H1 (cell line): ENCODE results near the gene HAO1. TPM values are rescaled to one million over a fixed set of nuclear protein-coding genes. Genes with fewer than 3 reads are reported as not detected.

ENCODE experiments used
- CTCF ChIA-PET: fragments of 300-600 bp; sonication (Branson Sonifier 250); formaldehyde crosslinking; loops from one replicate; lab custom pipeline; 2021; ENCODE audit not compliant: partially characterized antibody; lab: Charles Lee
- POLR2A ChIA-PET: fragments of 300-600 bp; sonication (Branson Sonifier 250); formaldehyde crosslinking; loops from one replicate; lab custom pipeline; 2021; ENCODE audit warnings: inconsistent platforms; ENCODE audit not compliant: partially characterized antibody; lab: Charles Lee
- DNase-seq, 2 experiments: peaks; one replicate each; pipeline versions ENCODE4 v3.0.0 to v3.0.0-alpha.2; 2010 to 2022; ENCODE audit warnings: low spot score in 2 of 2, low read depth in 1 of 2, mixed read lengths in 1 of 2
- FAIRE-seq: peaks from 2 replicates; lab custom pipeline; 2011; peaks lifted over from hg19 to GRCh38; lab: Jason Lieb, UNC
- H2AFZ ChIP-seq: 2 replicates; pipeline ENCODE4 v1.8.1; 2012; ENCODE audit warnings: low read length, inconsistent platforms
- H2AK5ac ChIP-seq: 2 replicates; pipeline ENCODE4 v1.6.1; 2013; ENCODE audit warnings: low read depth, low read length
- H2BK120ac ChIP-seq: replicated peaks from 2 replicates; pipeline ENCODE3; 2013; ENCODE audit warnings: low read depth, low read length, inconsistent platforms
- H2BK12ac ChIP-seq: 2 replicates; pipeline ENCODE4 v1.6.1; 2013; ENCODE audit warnings: low read depth, low read length
- H2BK15ac ChIP-seq: 2 replicates; pipeline ENCODE4 v1.6.1; 2013; ENCODE audit warnings: low read length
- H2BK20ac ChIP-seq: 2 replicates; pipeline ENCODE4 v1.6.1; 2013; ENCODE audit warnings: low read length
- H2BK5ac ChIP-seq: 2 replicates; pipeline ENCODE4 v1.6.1; 2013; ENCODE audit warnings: low read depth, low read length
- H3K14ac ChIP-seq: 2 replicates; pipeline ENCODE4 v1.6.1; 2013; ENCODE audit warnings: inconsistent platforms; ENCODE audit not compliant: insufficient read length
- H3K18ac ChIP-seq: 2 replicates; pipeline ENCODE4 v1.6.1; 2013; ENCODE audit warnings: low read length; ENCODE audit errors: extremely low read depth
- H3K23ac ChIP-seq: 2 replicates; pipeline ENCODE4 v1.6.1; 2013; ENCODE audit warnings: inconsistent platforms; ENCODE audit not compliant: insufficient read length
- H3K23me2 ChIP-seq: 2 replicates; pipeline ENCODE4 v1.6.1; 2013; ENCODE audit warnings: low read depth, low read length
- H3K27ac ChIP-seq: 2 replicates; pipeline ENCODE4 v1.6.1; 2011; ENCODE audit warnings: low read depth, low read length, inconsistent platforms
- H3K27me3 ChIP-seq, 4 experiments: replicated peaks in 1 of 4; 1 replicate in 1 of 4; 2 replicates in 3 of 4; pipeline versions ENCODE4 v1.6.1 to v1.8.1; 2011 to 2013; ENCODE audit warnings: low read length in 3 of 4, mild to moderate bottlenecking in 3 of 4, inconsistent platforms in 2 of 4, mixed read lengths in 2 of 4, moderate library complexity in 1 of 4; ENCODE audit not compliant: control insufficient read depth in 3 of 4, insufficient read depth in 3 of 4; ENCODE audit errors: extremely low read depth in 1 of 4
- H3K36me3 ChIP-seq, 4 experiments: 2 replicates each; pipeline versions ENCODE4 v1.6.1 to v1.8.1; 2011 to 2013; ENCODE audit warnings: mild to moderate bottlenecking in 4 of 4, low read length in 3 of 4, moderate library complexity in 2 of 4, control low read depth in 1 of 4, inconsistent platforms in 1 of 4; ENCODE audit not compliant: insufficient read depth in 4 of 4, control insufficient read depth in 2 of 4
- H3K4ac ChIP-seq: replicated peaks from 2 replicates; pipeline ENCODE3; 2013; ENCODE audit warnings: low read length, low read depth, mixed read lengths, inconsistent platforms; ENCODE audit not compliant: insufficient read length
- H3K4me1 ChIP-seq, 4 experiments: replicated peaks in 1 of 4; 1 replicate in 1 of 4; 2 replicates in 3 of 4; pipeline versions ENCODE4 v1.6.1 to v1.8.1; 2011 to 2013; ENCODE audit warnings: low read length in 3 of 4, inconsistent platforms in 2 of 4, mixed read lengths in 1 of 4; ENCODE audit not compliant: insufficient read depth in 4 of 4, control insufficient read depth in 3 of 4
- H3K4me2 ChIP-seq, 2 experiments: 2 replicates each; pipeline versions ENCODE4 v1.6.1 to v1.8.1; 2011 to 2013; ENCODE audit warnings: low read depth in 2 of 2, low read length in 2 of 2, control low read depth in 1 of 2, inconsistent platforms in 1 of 2, mild to moderate bottlenecking in 1 of 2; ENCODE audit not compliant: insufficient read depth in 1 of 2
- H3K4me3 ChIP-seq, 4 experiments: fragments of 200-600, 300-600 bp in 1 of 4; sonication (generic), shearing (Covaris generic), sonication (Bioruptor Twin) in 1 of 4; 2 replicates each; pipeline versions ENCODE4 v1.5.1 to v1.8.1; 2011 to 2016; ENCODE audit warnings: low read length in 4 of 4, low read depth in 3 of 4, control low read depth in 2 of 4, inconsistent platforms in 2 of 4, mild to moderate bottlenecking in 2 of 4, mixed read lengths in 1 of 4, moderate library complexity in 1 of 4; ENCODE audit not compliant: insufficient read depth in 2 of 4; ENCODE audit errors: extremely low read depth in 1 of 4
- H3K56ac ChIP-seq: replicated peaks from 2 replicates; pipeline ENCODE3; 2013; ENCODE audit warnings: low read depth, mild to moderate bottlenecking, mixed read lengths, low read length, inconsistent platforms; ENCODE audit not compliant: insufficient read length
- H3K79me1 ChIP-seq: 2 replicates; pipeline ENCODE4 v1.6.1; 2013; ENCODE audit warnings: low read depth, low read length, control low read depth
- H3K79me2 ChIP-seq, 2 experiments: 2 replicates each; pipeline versions ENCODE4 v1.6.1 to v1.8.1; 2012 to 2013; ENCODE audit warnings: low read length in 2 of 2, mild to moderate bottlenecking in 2 of 2, inconsistent platforms in 1 of 2; ENCODE audit not compliant: insufficient read depth in 2 of 2, control insufficient read depth in 1 of 2
- H3K9ac ChIP-seq, 4 experiments: replicated peaks in 1 of 4; 1 replicate in 1 of 4; 2 replicates in 3 of 4; pipeline versions ENCODE4 v1.6.1 to v1.8.1; 2011 to 2013; ENCODE audit warnings: low read depth in 3 of 4, low read length in 3 of 4, control low read depth in 2 of 4, mild to moderate bottlenecking in 2 of 4, moderate library complexity in 2 of 4, inconsistent platforms in 1 of 4; ENCODE audit errors: extremely low read depth in 1 of 4
- H3K9me3 ChIP-seq, 2 experiments: 2 replicates each; pipeline versions ENCODE4 v1.6.1 to v1.8.1; 2012 to 2013; ENCODE audit warnings: mild to moderate bottlenecking in 2 of 2, moderate library complexity in 2 of 2, control low read depth in 1 of 2, inconsistent platforms in 1 of 2, low read depth in 1 of 2, low read length in 1 of 2, mixed read lengths in 1 of 2; ENCODE audit not compliant: insufficient read depth in 2 of 2
- H4K20me1 ChIP-seq, 2 experiments: replicated peaks in 1 of 2; 2 replicates each; pipeline versions ENCODE3 to v1.8.1; 2011 to 2013; ENCODE audit warnings: inconsistent platforms in 2 of 2, low read length in 2 of 2, mild to moderate bottlenecking in 1 of 2; ENCODE audit not compliant: insufficient read depth in 2 of 2, control insufficient read depth in 1 of 2
- H4K5ac ChIP-seq: 2 replicates; pipeline ENCODE4 v1.6.1; 2013; ENCODE audit warnings: low read length, low read depth, mixed read lengths, inconsistent platforms; ENCODE audit not compliant: insufficient read length
- H4K8ac ChIP-seq: 2 replicates; pipeline ENCODE4 v1.8.0; 2013; ENCODE audit warnings: mild to moderate bottlenecking, moderate library complexity, low read length, inconsistent platforms; ENCODE audit not compliant: insufficient read depth; ENCODE audit errors: extremely low read depth
- H4K91ac ChIP-seq: replicated peaks from 2 replicates; pipeline ENCODE3; 2013; ENCODE audit warnings: low read length, mixed read lengths, inconsistent platforms; ENCODE audit not compliant: insufficient read length
- BRCA1 ChIP-seq: IDR thresholded peaks from 2 replicates; pipeline ENCODE4 v1.6.1; 2012; ENCODE audit warnings: low read depth, low read length, improper control_type of control experiment
- POLR2A ChIP-seq, 2 experiments: IDR thresholded peaks; 1 replicate in 1 of 2; 2 replicates in 1 of 2; pipeline ENCODE4 v1.6.1; 2011; ENCODE audit warnings: low read depth in 2 of 2, low read length in 2 of 2, mild to moderate bottlenecking in 2 of 2; ENCODE audit errors: control extremely low read depth in 1 of 2
- SP1 ChIP-seq: IDR thresholded peaks from 2 replicates; pipeline ENCODE4 v1.6.1; 2011; ENCODE audit warnings: low read depth, low read length
- SRF ChIP-seq: IDR thresholded peaks from 2 replicates; pipeline ENCODE4 v1.6.1; 2011; ENCODE audit warnings: mild to moderate bottlenecking, low read depth, low read length, moderate library complexity
- TAF7 ChIP-seq: optimal IDR thresholded peaks from 2 replicates; pipeline ENCODE3; 2011; ENCODE audit warnings: low read depth, mild to moderate bottlenecking, inconsistent platforms, low read length, moderate library complexity, borderline replicate concordance
- WGBS, 2 experiments: shearing (Covaris generic) in 1 of 2; methylation state at CpG; one replicate each; pipeline versions ENCODE4 v1.1.6 to v1.1.7; 2013 to 2015; ENCODE audit warnings: low lambda C conversion rate in 2 of 2, mixed read lengths in 2 of 2, inconsistent platforms in 1 of 2, low coverage in 1 of 2, missing lambda C conversion rate in 1 of 2; ENCODE audit not compliant: insufficient replicate concordance in 2 of 2, insufficient coverage in 1 of 2, insufficient read length in 1 of 2; ENCODE audit errors: extremely low coverage in 1 of 2, missing lambda C conversion rate in 1 of 2; 5-methylcytosine and 5-hydroxymethylcytosine counted together
- polyA plus RNA-seq, 7 experiments: library from polyadenylated mRNA; depleted of rRNA in 3 of 7; stranded (reverse) in 5 of 7; unstranded in 2 of 7; fragments of >200 nt in 5 of 7; fragments of 200-250 nt in 2 of 7; gene quantifications; 1 replicate in 5 of 7; 2 replicates in 1 of 7; 4 replicates in 1 of 7; pipeline versions ENCODE4 v1.2.1 to v1.2.3, GENCODE V29; 2011 to 2013; ENCODE audit warnings: missing spikeins in 2 of 7, mixed read lengths in 2 of 7
- total RNA-seq: library from RNA; stranded (reverse); fragmentation: NEBNext Ultra II Directional; extraction: Animal tissue kit (Norgen Biotek cat#: 25700); gene quantifications from 2 replicates; pipeline ENCODE4 v1.2.1, GENCODE V29; 2021
- TF ChIP-seq, protein P1 (sequence below): IDR thresholded peaks from 2 replicates; pipeline ENCODE4 v1.6.1; 2011; ENCODE audit warnings: low read length, improper control_type of control experiment

The HAO1 gene
- total and polyA plus RNA-seq, 2 of the 8 experiments (the other 6 are each of a cell fraction or from before 2014, with no cell fraction given) = not detected

DNA sequence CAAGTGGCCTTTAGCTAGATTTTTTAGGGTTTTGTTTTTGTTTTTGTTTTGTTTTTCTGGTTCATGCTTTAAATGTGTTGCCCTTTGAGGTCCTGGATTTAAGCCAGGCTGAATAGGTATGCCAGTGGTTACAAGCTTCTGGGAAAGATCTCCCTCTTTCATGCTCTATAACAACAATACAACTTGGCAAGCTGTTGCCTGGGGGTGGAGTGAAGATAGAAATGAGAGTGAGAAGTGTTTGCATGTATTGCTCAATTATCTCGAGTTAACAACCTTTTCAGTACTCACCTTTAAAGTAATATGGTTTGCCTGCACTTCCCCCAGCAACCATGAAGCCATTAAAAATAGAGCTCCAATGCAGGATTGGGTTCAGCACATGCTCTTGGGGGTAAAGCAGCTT, 19.2 kb upstream of the HAO1 start:
- ChIA-PET CTCF (interaction anchor here (0.7 to 1.5 kb wide), 3 partner anchors 17 to 923 kb away, joined by 3 read pairs; no protein-coding TSS in a partner anchor), POLR2A (no interaction called here)
- no peak for DNase-seq
- Histone ChIP-seq H2BK120ac (no peak overlapping the region), H3K56ac (no peak overlapping the region), H3K4me2 (no peak overlapping the region), H2AFZ (no peak overlapping the region), H4K91ac (no peak overlapping the region), H2BK12ac (no peak overlapping the region), H3K23me2 (no peaks in the 10 kb centered on the region), H4K8ac (no peak overlapping the region), H3K4ac (no peak overlapping the region), H3K27me3 (no peaks in the 10 kb centered on the region), H3K9me3 (peaks cover 13 to 15% of the 10 kb centered on the region in 2 experiments), H3K4me1 (no peaks in the 10 kb centered on the region), H3K27ac (no peak overlapping the region), H2BK15ac (no peak overlapping the region), H3K18ac (no peak overlapping the region), H4K5ac (no peak overlapping the region), H3K79me2 (no peaks in the 10 kb centered on the region), H3K36me3 (peaks cover 0 to 2% (median 0%) of the 10 kb centered on the region in 4 experiments; a peak in 1 of 8 replicates), H2BK5ac (no peak overlapping the region), H3K23ac (no peak overlapping the region), H3K79me1 (no peaks in the 10 kb centered on the region), H3K14ac (no peak overlapping the region), H2AK5ac (no peak overlapping the region), H3K4me3 (no peak overlapping the region), H2BK20ac (no peak overlapping the region), H4K20me1 (no peaks in the 10 kb centered on the region), H3K9ac (no peak overlapping the region)
- no peak for TF ChIP-seq BRCA1
- no peak for TF ChIP-seq SRF
- TF ChIP-seq POLR2A (IDR thresholded peaks at IDR 0.05; ENCODE audit: control extremely low read depth in 1 of 2, low read depth in 2 of 2, low read length in 2 of 2) = no peak
- no peak for TF ChIP-seq TAF7
- TF ChIP-seq SP1 = no peak
- TF ChIP-seq, protein P1, sequence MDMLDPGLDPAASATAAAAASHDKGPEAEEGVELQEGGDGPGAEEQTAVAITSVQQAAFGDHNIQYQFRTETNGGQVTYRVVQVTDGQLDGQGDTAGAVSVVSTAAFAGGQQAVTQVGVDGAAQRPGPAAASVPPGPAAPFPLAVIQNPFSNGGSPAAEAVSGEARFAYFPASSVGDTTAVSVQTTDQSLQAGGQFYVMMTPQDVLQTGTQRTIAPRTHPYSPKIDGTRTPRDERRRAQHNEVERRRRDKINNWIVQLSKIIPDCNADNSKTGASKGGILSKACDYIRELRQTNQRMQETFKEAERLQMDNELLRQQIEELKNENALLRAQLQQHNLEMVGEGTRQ = no peak
- WGBS, 2 experiments = 89% methylated on average over 1 of the region's 1 CpG; no CpG with 5 or more reads in 1 of the 2 experiments
- FAIRE-seq = no peak
